DOHH2 (cell line): Measurements from ENCODE around the gene KLRF1.

ENCODE experiments used
- H3F3A ChIP-seq: fragments of 200-600 bp; sonication (generic), shearing (Covaris generic); 2 replicates; pipeline ENCODE4 v1.6.0; 2016; ENCODE audit warnings: antibody characterized with exemption, mild to moderate bottlenecking; ENCODE audit not compliant: control insufficient read depth, insufficient read depth
- H3K27ac ChIP-seq: fragments of 200-600 bp; sonication (generic); 2 replicates; pipeline ENCODE4 v1.5.1; 2014; ENCODE audit warnings: low read depth, mild to moderate bottlenecking, low read length, moderate library complexity
- H3K27me3 ChIP-seq: fragments of 200-600 bp; sonication (generic); 2 replicates; pipeline ENCODE4 v1.6.1; 2014; ENCODE audit warnings: mild to moderate bottlenecking, low read length, mixed read lengths; ENCODE audit not compliant: control insufficient read depth
- H3K36me3 ChIP-seq: fragments of 200-600 bp; sonication (generic); 2 replicates; pipeline ENCODE4 v1.6.1; 2014; ENCODE audit warnings: mild to moderate bottlenecking, low read length, moderate library complexity, mixed read lengths; ENCODE audit not compliant: control insufficient read depth
- H3K4me1 ChIP-seq: fragments of 200-600 bp; sonication (generic); 2 replicates; pipeline ENCODE4 v1.6.1; 2014; ENCODE audit warnings: mild to moderate bottlenecking, low read length, mixed read lengths; ENCODE audit not compliant: control insufficient read depth
- H3K4me2 ChIP-seq: fragments of 200-600 bp; sonication (generic); 2 replicates; pipeline ENCODE4 v1.6.0; 2014; ENCODE audit warnings: mild to moderate bottlenecking, low read length, moderate library complexity
- H3K4me3 ChIP-seq: fragments of 200-600 bp; sonication (generic); 2 replicates; pipeline ENCODE4 v1.5.1; 2014; ENCODE audit warnings: mild to moderate bottlenecking, low read length, mixed read lengths
- H3K79me2 ChIP-seq: fragments of 200-600 bp; sonication (generic); 2 replicates; pipeline ENCODE4 v1.6.1; 2014; ENCODE audit warnings: mild to moderate bottlenecking, low read length, mixed read lengths; ENCODE audit not compliant: control insufficient read depth
- H3K9me2 ChIP-seq: fragments of 200-600 bp; sonication (generic); replicated peaks from 2 replicates; pipeline ENCODE4 v1.6.1; 2014; ENCODE audit warnings: mild to moderate bottlenecking, low read length, mixed read lengths; ENCODE audit not compliant: control insufficient read depth
- H3K9me3 ChIP-seq: fragments of 200-600 bp; sonication (generic); 2 replicates; pipeline ENCODE4 v1.6.1; 2014; ENCODE audit warnings: antibody characterized with exemption, low read length, mixed read lengths; ENCODE audit not compliant: control insufficient read depth, insufficient read depth
- H4K20me1 ChIP-seq: fragments of 200-600 bp; sonication (generic); 2 replicates; pipeline ENCODE4 v1.6.0; 2014; ENCODE audit warnings: low read depth, mild to moderate bottlenecking, antibody characterized with exemption, low read length, moderate library complexity; ENCODE audit not compliant: control insufficient read depth, insufficient read depth
- CTCF ChIP-seq: fragments of 200-600 bp; sonication (generic); IDR thresholded peaks from one replicate; pipeline ENCODE4 v1.5.1; 2014; ENCODE audit warnings: antibody characterized with exemption, mild to moderate bottlenecking, low read depth, low read length; ENCODE audit not compliant: poor library complexity, severe bottlenecking
- EZH2phosphoT487 ChIP-seq: fragments of 200-600 bp; sonication (generic); IDR thresholded peaks from 2 replicates; pipeline ENCODE4 v1.6.1; 2017; ENCODE audit warnings: borderline replicate concordance, mild to moderate bottlenecking, antibody characterized with exemption, low read length, moderate library complexity, mixed read lengths

KLRF1 gene

DNA sequence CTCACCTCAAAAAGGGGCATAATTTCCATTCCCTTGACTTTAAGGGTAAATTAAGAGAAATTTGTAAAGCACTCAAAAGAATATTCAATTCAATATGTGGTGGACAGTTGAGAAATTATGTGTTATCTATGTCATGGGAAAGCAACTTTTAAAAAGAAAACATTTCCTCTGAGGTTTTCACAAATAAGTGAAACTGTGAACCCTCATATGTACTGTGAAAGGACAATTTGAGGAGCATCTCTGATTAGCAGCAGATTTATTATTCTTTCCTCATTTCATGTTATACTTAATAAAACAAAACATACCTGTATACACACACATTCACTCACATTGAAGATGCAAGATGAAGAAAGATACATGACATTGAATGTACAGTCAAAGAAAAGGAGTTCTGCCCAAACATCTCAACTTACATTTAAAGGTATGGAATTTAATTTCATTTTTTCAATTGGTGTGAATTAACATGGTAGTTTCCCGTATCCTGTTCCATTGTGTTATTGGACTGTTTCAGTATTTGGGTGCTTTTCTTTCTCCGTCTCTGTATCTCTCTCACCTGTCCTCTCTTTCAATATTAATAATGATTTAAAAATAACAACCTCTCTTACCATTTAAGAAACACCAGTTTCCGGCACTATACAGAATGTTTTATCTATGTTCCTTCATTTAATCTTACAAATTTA is at the start of gene KLRF1:
Gene KLRF1, plus strand, starts transcription at position 273 of the 680 bp plus-strand sequence. Its CDS starts 64 bp downstream, at position 337.
- Histone ChIP-seq H3K36me3 (no peaks in the 10 kb centered on the region), H3K4me1 (no peaks in the 10 kb centered on the region), H3K9me3 (no peaks in the 10 kb centered on the region), H3K4me2 (no peak within 1 kb of the TSS), H3K79me2 (no peaks in the 10 kb centered on the region), H4K20me1 (no peaks in the 10 kb centered on the region), H3F3A (no peaks in the 10 kb centered on the region), H3K27me3 (peaks cover 25% of the 10 kb centered on the region), H3K9me2 (no peaks in the 10 kb centered on the region), H3K27ac (no peak within 1 kb of the TSS), H3K4me3 (no peak within 1 kb of the TSS)
- TF ChIP-seq EZH2phosphoT487 (no peak), CTCF (no peak)

DNA sequence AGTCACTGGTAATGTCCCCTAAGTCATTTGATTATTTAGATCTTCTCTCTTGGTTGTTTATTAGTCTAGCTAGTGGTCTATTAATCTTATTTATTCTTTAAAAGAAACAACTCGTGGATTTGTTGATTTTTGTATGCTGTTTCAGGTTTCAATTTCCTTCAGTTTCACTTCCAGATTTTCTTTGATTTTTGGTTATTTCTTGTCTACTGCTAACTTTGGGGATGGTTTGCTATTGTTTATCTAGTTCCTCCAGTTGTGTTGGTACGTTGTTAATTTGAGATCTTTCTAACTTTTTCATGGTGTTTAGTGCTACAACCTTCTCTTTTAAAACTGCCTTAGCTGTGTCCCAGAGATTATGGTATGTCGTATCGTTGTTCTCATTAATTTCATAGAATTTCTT is 48.1 kb upstream of the KLRF1 start:
- TF ChIP-seq EZH2phosphoT487 (no peak), CTCF (no peak)
- H3K36me3 ChIP-seq = no peaks in the 10 kb centered on the region
- H3F3A ChIP-seq = no peaks in the 10 kb centered on the region
- H3K4me3 ChIP-seq = no peak overlapping the region
- H4K20me1 ChIP-seq = no peaks in the 10 kb centered on the region
- H3K4me2 ChIP-seq = no peak overlapping the region
- H3K9me2 ChIP-seq = no peaks in the 10 kb centered on the region
- no peak overlapping the region for H3K27ac ChIP-seq
- H3K4me1 ChIP-seq = peaks cover 10% of the 10 kb centered on the region
- H3K79me2 ChIP-seq = no peaks in the 10 kb centered on the region
- peaks cover 72% of the 10 kb centered on the region for H3K27me3 ChIP-seq
- no peaks in the 10 kb centered on the region for H3K9me3 ChIP-seq

DNA sequence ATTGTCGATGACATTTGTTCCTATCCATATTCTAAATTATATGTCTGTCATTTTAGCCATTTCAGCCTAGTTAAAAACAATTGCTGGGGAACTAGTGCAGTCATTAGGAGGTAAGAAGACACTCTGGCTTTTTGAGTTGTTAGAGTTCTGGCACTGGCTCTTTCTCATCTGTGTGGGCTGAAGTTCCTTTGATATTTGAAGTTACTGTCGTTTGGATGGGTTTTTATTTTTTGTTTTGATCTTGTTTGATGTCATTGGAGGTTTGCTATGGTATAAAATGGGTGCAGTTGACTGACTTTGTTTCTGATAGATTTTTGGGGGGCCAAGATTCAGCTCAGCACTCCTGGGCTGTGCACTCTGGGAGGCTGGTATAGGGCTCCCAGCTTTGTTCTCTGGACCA is 45.9 kb upstream of the KLRF1 start:
- no peak for TF ChIP-seq EZH2phosphoT487
- no peak for TF ChIP-seq CTCF
- H3K4me3 ChIP-seq = no peak overlapping the region
- H3K27ac ChIP-seq = no peak overlapping the region

More for the DNA sequence above, 45.9 kb upstream of the KLRF1 start:
- Histone ChIP-seq H3K4me1 (peaks cover 10% of the 10 kb centered on the region), H4K20me1 (no peaks in the 10 kb centered on the region), H3K9me3 (no peaks in the 10 kb centered on the region), H3F3A (no peaks in the 10 kb centered on the region), H3K27me3 (peaks cover 67% of the 10 kb centered on the region), H3K36me3 (no peaks in the 10 kb centered on the region), H3K9me2 (no peaks in the 10 kb centered on the region), H3K79me2 (no peaks in the 10 kb centered on the region), H3K4me2 (no peak overlapping the region)
